HL-60 (cell line): Measurements from ENCODE around the gene RPS17.

Source experiments
- DNase-seq, 2 experiments: peaks; one replicate each; pipeline ENCODE4 v3.0.0-alpha.2; 2010 to 2020; ENCODE audit warnings: low read depth in 1 of 2, low spot score in 1 of 2
- H3K27ac ChIP-seq: fragments of 250-450 bp; sonication (Bioruptor Pico); replicated peaks from 2 replicates; pipeline ENCODE4 v1.5.1; 2020; ENCODE audit warnings: mild to moderate bottlenecking, moderate library complexity
- H3K27me3 ChIP-seq: fragments of 250-450 bp; sonication (Bioruptor Pico); 2 replicates; pipeline ENCODE4 v1.5.1; 2021; ENCODE audit warnings: mild to moderate bottlenecking, moderate library complexity; ENCODE audit not compliant: insufficient read depth, poor library complexity, severe bottlenecking
- H3K4me3 ChIP-seq: replicated peaks from 2 replicates; pipeline ENCODE4 v1.5.1; 2011; ENCODE audit warnings: mild to moderate bottlenecking, control low read depth, low read length; ENCODE audit not compliant: insufficient read depth
- CTCF ChIP-seq: IDR thresholded peaks from one replicate; pipeline ENCODE4 v1.5.1; 2011; ENCODE audit warnings: low read length, control low read depth, inconsistent platforms; ENCODE audit not compliant: insufficient read depth
- GABPA ChIP-seq: IDR thresholded peaks from 2 replicates; pipeline ENCODE4 v1.6.1; 2012; ENCODE audit warnings: low read depth
- POLR2AphosphoS5 ChIP-seq: IDR thresholded peaks from 2 replicates; pipeline ENCODE4 v1.6.1; 2012; ENCODE audit warnings: low read depth
- REST ChIP-seq: IDR thresholded peaks from 2 replicates; pipeline ENCODE4 v1.6.1; 2012; ENCODE audit warnings: low read depth; ENCODE audit not compliant: insufficient replicate concordance
- SPI1 ChIP-seq: IDR thresholded peaks from 2 replicates; pipeline ENCODE4 v1.6.1; 2012; ENCODE audit warnings: low read depth, mild to moderate bottlenecking, borderline replicate concordance

Gene RPS17

GRCh38 chr15:82533801-82534200 lies 6.5 kb downstream of the RPS17 start:
- TF ChIP-seq CTCF (no peak), SPI1 (no peak), GABPA (no peak), REST (no peak), POLR2AphosphoS5 (no peak)
- no peak for DNase-seq
- no peak overlapping the region for H3K4me3 ChIP-seq
- H3K27me3 ChIP-seq, result no peaks in the 10 kb centered on the region
- no peak overlapping the region for H3K27ac ChIP-seq

- Histone ChIP-seq H3K27me3 (no peaks in the 10 kb centered on the region), H3K27ac (no peak overlapping the region), H3K4me3 (no peak overlapping the region)
- DNase-seq, result no peak
- TF ChIP-seq CTCF (no peak), GABPA (no peak), SPI1 (no peak)
Observed at GRCh38 chr15:82532991-82533481, 7.2 kb downstream of the RPS17 start.

GRCh38 chr15:82532383-82532990 lies 7.8 kb downstream of the RPS17 start:
- TF ChIP-seq SPI1, result no peak
- no peak for TF ChIP-seq CTCF
- no peak for TF ChIP-seq REST
- no peak; the same call in 1 of the 2 replicates for TF ChIP-seq POLR2AphosphoS5
- no peak for TF ChIP-seq GABPA
- no peak for DNase-seq
- no peak overlapping the region for H3K27ac ChIP-seq

More at GRCh38 chr15:82532383-82532990, 7.8 kb downstream of the RPS17 start:
- no peaks in the 10 kb centered on the region for H3K27me3 ChIP-seq
- no peak overlapping the region for H3K4me3 ChIP-seq
